WERI-Rb-1 (cell line): Measurements from ENCODE around the gene GRID1.

Source experiments
- DNase-seq: peaks from one replicate; pipeline ENCODE4 v3.0.0-alpha.2; 2020
- H3K27ac ChIP-seq: fragments of 250-450 bp; sonication (Bioruptor Pico); 2 replicates; pipeline ENCODE4 v1.5.1; 2020; ENCODE audit warnings: mild to moderate bottlenecking, moderate library complexity
- H3K27me3 ChIP-seq: fragments of 250-450 bp; sonication (Bioruptor Pico); 2 replicates; pipeline ENCODE4 v1.5.1; 2021; ENCODE audit warnings: mild to moderate bottlenecking, low read depth, moderate library complexity; ENCODE audit not compliant: insufficient read depth, severe bottlenecking
- H3K36me3 ChIP-seq: fragments of 250-450 bp; sonication (Bioruptor Pico); 2 replicates; pipeline ENCODE4 v1.5.1; 2020; ENCODE audit warnings: mild to moderate bottlenecking, moderate library complexity
- H3K4me3 ChIP-seq: 2 replicates; pipeline ENCODE4 v1.5.1; 2011; ENCODE audit warnings: low read depth, mild to moderate bottlenecking, control low read depth, low read length
- H3K9me3 ChIP-seq: fragments of 250-450 bp; sonication (Bioruptor Pico); 2 replicates; pipeline ENCODE4 v1.5.1; 2021; ENCODE audit warnings: mild to moderate bottlenecking, moderate library complexity; ENCODE audit not compliant: severe bottlenecking
- TF ChIP-seq, protein P1 (sequence below): IDR thresholded peaks from 2 replicates; pipeline ENCODE4 v1.5.1; 2011; ENCODE audit warnings: low read depth, mild to moderate bottlenecking, control low read depth, inconsistent platforms, low read length

GRID1 gene

DNA sequence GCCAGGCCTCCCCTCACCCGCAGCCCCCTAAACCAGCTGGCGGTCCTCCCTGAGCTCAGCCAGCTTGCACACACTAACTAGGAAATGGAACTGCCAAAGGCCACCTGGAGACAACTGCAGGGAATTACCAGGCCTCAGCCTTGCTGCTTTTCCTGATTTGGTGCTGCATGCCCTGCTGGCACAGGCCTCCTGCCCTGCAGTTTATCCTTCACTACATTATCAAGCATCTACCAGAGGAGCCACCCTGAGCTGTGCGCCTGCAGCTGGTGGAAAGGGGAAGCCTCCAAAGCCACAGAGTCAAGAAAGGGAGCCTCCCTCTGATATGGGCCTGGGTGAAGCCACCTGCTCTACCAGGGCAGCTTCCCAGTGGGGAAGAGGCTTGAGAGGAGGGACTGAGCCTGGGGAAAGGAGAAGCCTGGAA, 139.8 kb downstream of the GRID1 start:
- TF ChIP-seq, protein P1, sequence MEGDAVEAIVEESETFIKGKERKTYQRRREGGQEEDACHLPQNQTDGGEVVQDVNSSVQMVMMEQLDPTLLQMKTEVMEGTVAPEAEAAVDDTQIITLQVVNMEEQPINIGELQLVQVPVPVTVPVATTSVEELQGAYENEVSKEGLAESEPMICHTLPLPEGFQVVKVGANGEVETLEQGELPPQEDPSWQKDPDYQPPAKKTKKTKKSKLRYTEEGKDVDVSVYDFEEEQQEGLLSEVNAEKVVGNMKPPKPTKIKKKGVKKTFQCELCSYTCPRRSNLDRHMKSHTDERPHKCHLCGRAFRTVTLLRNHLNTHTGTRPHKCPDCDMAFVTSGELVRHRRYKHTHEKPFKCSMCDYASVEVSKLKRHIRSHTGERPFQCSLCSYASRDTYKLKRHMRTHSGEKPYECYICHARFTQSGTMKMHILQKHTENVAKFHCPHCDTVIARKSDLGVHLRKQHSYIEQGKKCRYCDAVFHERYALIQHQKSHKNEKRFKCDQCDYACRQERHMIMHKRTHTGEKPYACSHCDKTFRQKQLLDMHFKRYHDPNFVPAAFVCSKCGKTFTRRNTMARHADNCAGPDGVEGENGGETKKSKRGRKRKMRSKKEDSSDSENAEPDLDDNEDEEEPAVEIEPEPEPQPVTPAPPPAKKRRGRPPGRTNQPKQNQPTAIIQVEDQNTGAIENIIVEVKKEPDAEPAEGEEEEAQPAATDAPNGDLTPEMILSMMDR, result 0 out of 2 replicates have a peak, but pooled peaks have one; percentile 4
- Histone ChIP-seq H3K27ac (no peak overlapping the region), H3K27me3 (no peaks in the 10 kb centered on the region), H3K36me3 (no peaks in the 10 kb centered on the region), H3K9me3 (no peaks in the 10 kb centered on the region), H3K4me3 (no peak overlapping the region)
- DNase-seq, result no peak

DNA sequence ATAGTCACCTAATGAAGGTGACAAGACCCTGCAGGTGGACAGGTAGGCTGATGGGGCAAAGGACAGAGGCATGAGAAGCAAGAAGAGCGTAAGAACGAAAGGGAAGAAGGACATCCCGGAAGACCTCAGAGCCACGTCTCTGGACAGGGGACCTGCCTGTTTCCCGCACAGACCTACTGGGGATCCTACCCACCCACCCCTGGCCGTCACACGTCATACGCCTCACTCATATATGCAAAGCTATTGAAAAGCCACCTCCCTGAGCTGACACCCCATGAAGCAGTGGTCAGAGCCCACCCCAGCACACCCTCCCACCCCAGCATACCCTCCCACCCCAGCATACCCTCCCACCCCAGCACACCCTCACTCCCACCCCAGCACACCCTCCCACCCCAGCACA, 140.6 kb downstream of the GRID1 start:
- no peaks in the 10 kb centered on the region for H3K27me3 ChIP-seq
- no peak overlapping the region for H3K27ac ChIP-seq
- TF ChIP-seq, protein P1, result no peak
- no peaks in the 10 kb centered on the region for H3K36me3 ChIP-seq
- no peak for DNase-seq
- H3K4me3 ChIP-seq, result no peak overlapping the region
- no peaks in the 10 kb centered on the region for H3K9me3 ChIP-seq

DNA sequence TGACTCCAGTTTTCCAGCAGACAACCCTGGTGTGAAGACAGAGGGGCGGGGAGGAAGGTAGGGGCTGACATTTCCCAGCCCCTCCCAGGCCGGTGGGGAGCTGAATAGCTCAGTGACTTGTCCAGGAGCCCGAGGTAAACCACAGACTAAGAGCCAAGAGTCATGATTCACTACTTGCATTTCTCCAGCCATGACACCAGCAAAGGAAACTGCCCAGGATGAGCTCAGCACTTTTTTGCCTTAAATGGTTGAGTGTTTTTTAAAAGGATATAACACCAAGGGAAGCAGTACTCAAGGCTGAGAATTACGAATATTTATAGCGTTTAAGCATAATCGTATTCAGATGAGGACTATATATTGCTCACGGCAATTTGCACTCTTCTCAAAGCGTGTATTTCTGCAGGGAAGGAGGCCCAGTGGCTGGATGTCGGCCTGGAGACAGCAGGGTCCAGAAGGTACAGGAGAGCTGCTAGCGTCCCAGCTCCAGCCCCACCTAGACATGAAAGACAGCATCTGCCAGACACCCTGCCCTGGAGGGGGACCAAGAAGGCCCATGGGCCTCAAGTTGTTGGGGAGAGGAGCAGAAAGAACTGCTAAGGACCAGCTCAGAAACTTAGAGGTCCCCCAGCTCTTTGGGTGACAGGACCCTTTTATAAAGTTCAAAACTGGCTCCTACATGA, 141.4 kb downstream of the GRID1 start:
- Histone ChIP-seq H3K27me3 (no peaks in the 10 kb centered on the region), H3K36me3 (no peaks in the 10 kb centered on the region), H3K27ac (no peak overlapping the region), H3K4me3 (no peak overlapping the region), H3K9me3 (no peaks in the 10 kb centered on the region)
- DNase-seq, result no peak
- TF ChIP-seq, protein P1, result no peak

DNA sequence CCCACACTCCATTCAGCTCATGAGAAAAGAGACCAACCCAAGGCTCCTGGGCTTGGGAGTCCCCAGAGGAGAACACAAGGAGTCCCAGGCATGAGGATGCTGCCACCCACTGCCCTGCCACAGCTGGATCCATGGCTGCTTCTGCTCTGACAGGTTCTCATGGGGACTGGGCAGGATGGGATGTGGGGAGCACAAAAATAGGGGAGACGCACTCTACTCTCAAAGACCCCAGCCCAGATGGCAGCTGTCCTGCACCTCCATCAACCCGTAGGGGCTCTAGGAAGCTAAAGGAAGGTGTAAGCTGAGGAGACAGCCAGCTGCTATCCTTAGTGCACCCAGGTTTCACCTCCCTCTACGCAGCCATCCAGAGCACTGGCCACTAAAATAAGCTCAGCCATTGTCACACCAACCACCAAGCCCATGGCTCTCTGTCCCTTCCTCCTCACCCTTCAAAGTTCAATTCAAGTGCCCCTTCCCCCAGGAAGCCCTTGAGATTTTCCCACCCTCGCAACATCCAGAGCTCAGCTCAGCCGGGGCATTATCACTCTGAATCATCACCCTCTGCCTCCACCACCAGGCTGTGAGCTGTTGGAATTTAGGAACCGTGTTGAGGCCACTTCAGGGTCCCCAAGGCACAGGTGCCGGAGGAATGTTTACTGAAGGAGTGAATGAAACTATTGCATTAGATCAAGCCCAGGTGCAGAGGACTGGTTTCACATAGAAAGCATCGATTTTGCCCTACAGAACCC, 142.1 kb downstream of the GRID1 start:
- Histone ChIP-seq H3K9me3 (no peaks in the 10 kb centered on the region), H3K27me3 (no peaks in the 10 kb centered on the region), H3K4me3 (no peak overlapping the region), H3K36me3 (no peaks in the 10 kb centered on the region), H3K27ac (no peak overlapping the region)
- TF ChIP-seq, protein P1, result no peak
- no peak for DNase-seq

DNA sequence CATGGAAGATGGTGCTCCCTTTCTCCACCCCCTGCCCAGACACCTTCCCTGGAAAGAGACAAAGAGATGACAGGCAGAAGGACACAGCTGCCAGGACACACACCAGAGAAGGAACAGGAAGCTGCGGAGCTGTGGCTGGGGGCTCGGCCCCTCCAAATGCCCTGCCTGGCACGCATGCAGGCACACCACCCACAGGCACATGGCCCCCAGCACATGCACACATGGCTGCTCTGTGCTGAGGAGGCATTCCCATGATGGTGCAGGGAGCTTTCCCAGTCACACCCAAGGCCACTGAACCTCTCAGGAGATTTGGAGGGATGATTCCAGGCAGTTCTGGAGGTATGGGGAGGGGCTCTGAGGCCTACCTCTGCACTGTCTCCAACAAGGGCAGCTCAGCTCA, 143.3 kb downstream of the GRID1 start:
- no peak for DNase-seq
- TF ChIP-seq, protein P1, result no peak
- Histone ChIP-seq H3K36me3 (no peaks in the 10 kb centered on the region), H3K27me3 (no peaks in the 10 kb centered on the region), H3K4me3 (no peak overlapping the region), H3K9me3 (no peaks in the 10 kb centered on the region), H3K27ac (no peak overlapping the region)
